HG02759 (cell line): ENCODE results near the gene TACR1.
A peak's percentile ranks its signal among the peaks of the same experiment; 100 is the strongest.
"Not testable (repeated sequence)": the region's sequence is repeated elsewhere in the genome, so short reads cannot be mapped to it uniquely, and the experiment has no call there.

Experiments
- ATAC-seq: cut with Tn5 transposase; IDR thresholded peaks from one replicate; pipeline ENCODE4 v1.9.1; 2021; ENCODE audit warnings: mild to moderate bottlenecking, moderate library complexity; ENCODE audit not compliant: unreplicated experiment

Gene TACR1

GRCh38 chr2:75199428-75200011 lies at the start of gene TACR1:
Gene TACR1 (minus strand): TSS chr2:75199520. CDS start chr2:75198934, 586 bp downstream.
- peak; percentile 89 for ATAC-seq

- ATAC-seq, result not testable (repeated sequence)
Observed at GRCh38 chr2:75248581-75248980, 49.3 kb upstream of the TACR1 start.

DNA sequence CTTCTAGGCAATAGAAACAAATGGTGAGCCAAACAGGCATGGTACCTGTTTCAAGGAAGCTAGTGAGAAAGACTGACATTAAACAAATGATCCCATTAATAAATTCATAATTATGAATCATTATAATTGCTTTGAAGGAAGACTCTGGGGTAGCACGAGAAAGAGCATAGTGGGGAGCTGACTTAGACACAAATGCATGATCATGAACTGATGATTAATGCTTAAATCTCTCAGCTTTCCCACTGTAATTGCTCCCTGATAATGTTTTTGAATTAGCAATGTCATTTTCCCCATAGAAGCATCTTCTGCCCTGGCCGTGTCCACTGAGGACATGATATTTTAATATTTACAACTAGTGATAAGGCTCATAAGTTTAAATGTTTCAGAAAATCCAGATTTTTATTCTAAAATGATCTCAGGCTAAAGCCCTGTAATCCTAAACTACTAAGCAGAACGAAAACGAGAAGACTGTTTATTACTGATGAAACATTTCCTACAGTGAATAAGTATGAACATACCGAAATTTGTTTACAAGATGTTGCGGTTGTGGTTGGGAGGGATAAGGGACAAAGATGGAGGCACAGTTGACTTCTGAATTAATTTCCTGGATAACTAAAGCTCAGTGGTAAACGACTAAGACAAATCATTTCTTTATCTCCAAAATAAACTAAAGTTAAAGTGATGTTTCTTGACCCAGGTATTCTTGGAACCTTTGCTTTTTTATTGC lies 47.3 kb upstream of the TACR1 start:
- no peak for ATAC-seq

DNA sequence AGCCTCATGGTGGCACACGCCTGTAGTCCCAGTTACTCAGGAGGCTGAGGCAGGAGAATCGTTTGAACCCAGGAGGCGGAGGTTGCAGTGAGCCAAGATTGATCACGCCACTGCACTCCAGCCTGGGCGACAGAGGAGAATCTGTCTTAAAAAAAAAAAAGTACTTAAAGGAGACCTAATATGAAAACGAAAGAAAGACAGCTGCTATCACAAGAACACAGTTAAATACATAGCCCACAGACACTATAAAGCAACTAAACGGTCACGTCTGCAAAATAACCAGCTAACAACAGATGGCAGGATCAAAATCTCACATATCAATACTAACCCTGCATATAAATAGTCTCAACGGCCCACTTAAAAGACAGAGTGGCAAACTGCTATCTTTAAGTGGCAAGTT lies 43.9 kb upstream of the TACR1 start:
- no peak for ATAC-seq

GRCh38 chr2:75241696-75242095 lies 42.4 kb upstream of the TACR1 start:
- no peak for ATAC-seq

GRCh38 chr2:75238670-75239330 lies 39.5 kb upstream of the TACR1 start:
- no peak for ATAC-seq

GRCh38 chr2:75237296-75237695 lies 38.0 kb upstream of the TACR1 start:
- no peak for ATAC-seq

DNA sequence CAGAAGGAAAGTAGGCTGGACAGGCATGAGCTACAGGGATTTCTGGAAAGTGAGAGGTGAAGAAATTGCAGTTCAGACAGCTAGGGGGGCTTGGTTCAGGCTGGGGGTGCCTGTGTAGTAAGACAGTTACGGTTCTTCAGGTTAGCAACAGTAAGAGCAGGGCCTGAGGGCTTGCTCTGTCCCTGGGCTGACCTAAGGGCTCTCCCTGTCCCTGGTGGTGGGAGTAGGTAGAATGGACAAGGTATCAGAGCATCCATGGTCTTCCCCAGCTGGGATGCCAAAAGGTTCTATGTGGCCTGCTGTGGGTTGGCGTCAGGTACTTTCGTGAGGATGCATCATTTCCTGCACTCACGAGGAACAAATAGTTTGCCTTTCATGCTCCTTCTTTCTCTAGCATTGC lies 34.6 kb upstream of the TACR1 start:
- no peak for ATAC-seq

DNA sequence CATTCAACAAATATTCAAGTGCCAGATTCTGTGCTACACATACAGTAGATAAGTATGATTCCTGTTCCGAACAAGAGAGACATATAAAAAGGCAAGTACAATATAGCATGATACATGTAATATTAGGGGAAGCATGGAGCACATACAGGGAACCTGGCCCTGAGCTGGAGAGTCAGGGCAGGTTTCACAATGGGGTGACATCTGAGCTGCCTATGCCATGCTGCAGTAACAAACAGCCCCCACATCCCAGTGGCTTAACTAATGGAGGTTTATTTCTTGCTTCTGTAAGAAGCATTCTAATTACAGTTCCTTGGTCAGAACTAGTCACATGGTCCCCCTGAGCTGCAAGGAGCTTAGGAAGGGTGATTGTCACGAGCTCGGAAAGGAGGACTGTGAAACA lies 27.3 kb upstream of the TACR1 start:
- no peak for ATAC-seq

DNA sequence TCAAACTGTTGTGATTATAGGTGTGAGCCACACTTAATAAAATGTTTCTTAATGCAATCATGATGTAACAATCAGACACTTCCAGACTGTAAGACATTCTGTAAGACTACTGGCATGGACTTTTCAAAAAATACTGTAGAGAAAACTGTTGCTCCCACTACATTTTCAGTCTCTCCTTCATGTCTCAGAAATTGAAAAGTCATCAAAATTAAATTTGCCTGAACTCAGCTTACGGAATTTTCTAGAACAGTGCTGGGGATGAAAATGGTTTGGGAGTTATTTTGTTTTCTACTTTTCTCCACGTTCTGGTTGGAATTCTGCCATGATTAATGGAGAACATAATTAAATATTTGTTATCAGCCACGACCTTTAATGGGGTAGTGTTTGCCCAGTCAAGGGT lies 26.8 kb upstream of the TACR1 start:
- no peak for ATAC-seq

GRCh38 chr2:75224636-75225094 lies 25.3 kb upstream of the TACR1 start:
- no peak for ATAC-seq

GRCh38 chr2:75222527-75222926 lies 23.2 kb upstream of the TACR1 start:
- ATAC-seq, result no peak

DNA sequence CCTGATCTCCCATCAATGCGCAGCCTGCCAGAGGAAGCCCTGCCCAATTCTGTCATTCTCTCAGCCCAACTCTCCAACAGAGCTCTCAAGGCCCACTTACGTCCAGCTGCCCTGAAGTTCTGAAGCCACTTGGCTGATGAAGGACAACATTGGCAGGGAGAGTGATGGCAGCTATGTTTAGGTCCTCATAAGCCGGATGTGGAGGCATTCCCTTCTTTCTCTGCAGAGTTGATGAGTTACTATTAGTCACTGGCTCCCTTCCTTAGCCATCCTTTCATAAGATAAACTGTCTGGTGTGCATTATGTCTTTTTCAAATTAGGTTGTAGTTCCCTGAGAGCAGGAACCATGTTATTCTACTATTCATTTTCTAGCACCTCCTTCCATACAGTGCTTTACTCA lies 22.5 kb upstream of the TACR1 start:
- no peak for ATAC-seq

DNA sequence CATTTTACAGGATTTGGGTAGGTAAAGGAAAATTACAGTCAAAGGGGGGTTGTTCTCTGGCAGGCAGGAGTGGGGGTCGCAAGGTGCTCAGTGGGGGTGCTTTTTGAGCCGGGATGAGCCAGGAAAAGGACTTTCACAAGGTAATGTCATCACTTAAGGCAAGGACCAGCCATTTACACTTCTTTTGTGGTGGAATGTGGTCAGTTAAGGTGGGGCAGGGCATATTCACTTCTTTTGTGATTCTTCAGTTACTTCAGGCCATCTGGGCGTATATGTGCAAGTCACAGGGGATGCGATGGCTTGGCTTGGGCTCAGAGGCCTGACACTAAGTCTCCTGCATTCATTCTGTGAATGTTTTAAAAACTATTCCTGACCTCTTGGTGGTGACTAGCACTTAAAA lies 19.9 kb upstream of the TACR1 start:
- not testable (repeated sequence) for ATAC-seq

GRCh38 chr2:75211266-75211770 lies 12.0 kb upstream of the TACR1 start:
- no peak for ATAC-seq

- no peak for ATAC-seq
Observed at GRCh38 chr2:75210409-75210808, 11.1 kb upstream of the TACR1 start.

- ATAC-seq, result no peak
Observed at GRCh38 chr2:75208738-75209137, 9.4 kb upstream of the TACR1 start.

DNA sequence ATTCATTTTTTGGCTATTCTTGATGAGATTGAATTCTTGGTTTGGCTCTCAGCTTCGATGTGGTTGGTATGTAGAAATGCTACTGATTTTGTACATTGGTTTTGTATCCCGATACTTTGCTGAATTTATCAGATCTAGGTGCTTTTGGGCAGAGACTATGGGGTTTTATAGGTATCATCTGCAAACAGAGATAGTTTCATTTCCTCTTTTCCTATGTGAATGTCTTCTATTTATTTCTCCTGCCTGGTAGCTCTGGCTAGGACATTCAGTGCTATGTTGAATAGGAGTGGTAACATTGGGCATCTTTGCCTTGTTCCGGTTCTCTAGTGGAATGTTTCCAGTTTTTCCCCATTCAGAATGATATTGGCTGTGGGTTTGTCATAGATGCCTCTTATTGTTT lies 5.5 kb upstream of the TACR1 start:
- ATAC-seq, result no peak

- no peak for ATAC-seq
Observed at GRCh38 chr2:75202359-75202758, 3.0 kb upstream of the TACR1 start.

DNA sequence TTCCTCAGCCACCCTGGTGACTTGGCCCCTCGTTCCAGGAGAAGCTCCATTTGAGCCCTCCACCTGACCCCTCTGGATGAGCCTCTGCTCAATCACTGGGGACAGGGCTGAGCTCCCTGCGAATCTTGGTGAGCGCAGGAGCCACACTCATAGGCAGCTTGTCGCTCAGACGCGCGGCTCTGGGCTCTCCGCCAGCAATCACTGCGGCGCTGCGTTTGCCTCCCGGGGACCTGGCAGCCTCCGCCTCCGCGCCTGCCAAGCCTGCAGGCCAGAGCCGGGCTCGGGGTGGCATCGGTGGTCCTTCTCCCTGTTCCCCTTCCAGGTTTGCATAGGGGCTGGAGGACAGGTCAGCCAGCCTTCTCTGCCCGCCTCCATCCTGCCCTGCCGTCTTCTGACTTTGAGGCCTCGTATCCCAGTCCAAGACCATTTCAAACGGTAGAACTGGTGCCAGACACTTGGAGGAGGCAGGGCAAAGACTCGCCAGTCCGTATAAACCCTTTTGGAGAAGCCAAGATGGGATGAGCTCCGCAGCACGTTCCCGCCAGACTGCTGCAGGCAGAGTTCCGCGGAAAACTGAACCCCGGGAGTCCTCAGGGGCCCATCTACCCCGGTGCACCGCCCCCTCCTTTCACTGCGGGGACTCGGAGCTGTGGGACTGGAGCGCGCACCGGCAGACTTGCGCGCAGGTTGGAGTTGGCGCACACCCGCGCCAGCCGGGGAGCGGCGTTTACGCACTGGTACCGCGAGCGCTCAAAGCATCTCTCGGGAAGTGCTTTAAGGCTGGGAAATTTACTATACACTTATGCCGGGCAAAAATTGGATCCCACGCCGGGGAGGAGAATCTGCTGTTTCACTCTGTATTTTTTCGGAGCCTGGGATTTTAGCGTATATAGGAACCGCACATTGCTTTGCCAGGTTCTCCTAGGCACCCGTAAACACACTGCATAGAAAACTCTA lies 1.1 kb upstream of the TACR1 start:
- ATAC-seq, result peak; percentile 21
